GM19043 (cell line): ENCODE data around the gene RABL2A.
"Not testable (repeated sequence)": the region's sequence is repeated elsewhere in the genome, so short reads cannot be mapped to it uniquely, and the experiment has no call there.

ENCODE experiments used
- ATAC-seq: cut with Tn5 transposase; IDR thresholded peaks from one replicate; pipeline ENCODE4 v1.9.1; 2021; ENCODE audit warnings: low read depth; ENCODE audit not compliant: unreplicated experiment

RABL2A gene

DNA sequence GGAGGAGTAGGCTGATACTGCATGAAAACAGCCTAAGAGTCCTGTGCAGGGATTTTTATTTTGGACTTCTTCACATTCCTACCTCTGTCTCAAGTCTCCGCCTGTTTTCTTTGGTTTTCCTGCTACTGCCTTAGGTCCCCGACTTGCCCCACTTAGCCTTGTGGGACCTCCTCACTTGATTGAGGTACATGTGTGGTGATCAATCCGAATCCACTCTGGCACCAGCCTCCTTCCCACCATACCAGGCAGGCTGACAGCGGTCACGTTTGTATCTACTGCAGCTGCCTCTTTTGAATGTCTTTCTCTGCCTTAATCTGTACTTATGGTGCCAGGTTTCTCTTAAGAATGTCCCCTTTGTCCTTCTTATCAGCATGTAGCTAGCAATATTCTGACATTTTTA lies 22.4 kb upstream of the RABL2A start:
- not testable (repeated sequence) for ATAC-seq

DNA sequence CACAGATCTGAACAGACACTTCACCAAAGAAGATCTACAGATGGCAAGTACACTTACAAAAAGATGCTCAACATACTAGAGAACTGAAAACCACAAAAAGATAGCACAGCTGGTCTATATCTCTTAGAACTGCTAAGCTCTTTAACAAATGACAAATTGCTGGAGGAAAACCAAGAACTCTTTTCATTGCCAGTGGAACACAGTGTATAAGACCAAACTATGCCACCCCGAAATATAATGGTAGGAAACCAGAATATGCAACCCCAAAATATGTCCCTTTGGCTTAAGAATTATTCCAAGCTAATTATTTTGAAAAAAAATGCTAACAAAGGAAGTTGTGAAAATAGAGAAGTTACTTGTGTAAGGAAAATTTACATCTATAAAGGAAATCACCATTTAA lies 21.0 kb upstream of the RABL2A start:
- ATAC-seq, result not testable (repeated sequence)

DNA sequence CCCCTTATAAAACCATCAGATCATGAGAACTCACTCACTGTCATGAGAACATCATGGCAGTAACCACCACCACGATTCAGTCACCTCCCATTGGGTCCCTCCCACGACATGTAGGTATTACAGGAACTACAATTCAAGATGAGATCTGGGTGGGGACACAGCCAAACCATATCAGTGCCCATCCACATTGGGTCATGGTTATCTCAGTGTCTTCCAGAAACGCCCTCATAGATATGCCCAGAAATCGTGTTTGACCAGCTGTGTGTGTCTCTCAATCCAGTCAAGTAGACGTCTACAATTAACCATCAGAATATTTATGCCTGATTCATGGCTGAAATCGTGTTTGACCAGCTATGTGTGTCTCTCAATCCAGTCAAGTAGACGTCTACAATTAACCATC lies 17.2 kb upstream of the RABL2A start:
- not testable (repeated sequence) for ATAC-seq

DNA sequence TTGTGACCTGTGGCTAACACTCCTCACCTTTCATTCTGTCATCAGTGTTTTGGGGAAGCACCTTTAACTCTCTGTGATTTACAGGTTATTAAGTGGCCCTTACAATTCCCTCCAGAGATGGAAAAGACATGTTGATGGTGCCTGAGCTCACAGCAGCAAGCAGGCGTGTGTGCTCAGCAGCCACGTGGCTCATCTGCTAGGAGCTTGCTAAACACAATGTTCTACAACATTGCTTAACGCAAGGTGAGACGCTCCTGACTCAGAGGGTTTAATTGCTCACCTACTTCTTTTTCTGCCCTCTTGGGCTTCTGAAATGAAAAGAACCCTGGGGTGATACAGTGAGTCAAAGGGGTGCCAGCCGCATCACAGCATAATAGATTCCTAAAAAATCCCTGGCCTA lies 6.1 kb upstream of the RABL2A start:
- ATAC-seq, result not testable (repeated sequence)

DNA sequence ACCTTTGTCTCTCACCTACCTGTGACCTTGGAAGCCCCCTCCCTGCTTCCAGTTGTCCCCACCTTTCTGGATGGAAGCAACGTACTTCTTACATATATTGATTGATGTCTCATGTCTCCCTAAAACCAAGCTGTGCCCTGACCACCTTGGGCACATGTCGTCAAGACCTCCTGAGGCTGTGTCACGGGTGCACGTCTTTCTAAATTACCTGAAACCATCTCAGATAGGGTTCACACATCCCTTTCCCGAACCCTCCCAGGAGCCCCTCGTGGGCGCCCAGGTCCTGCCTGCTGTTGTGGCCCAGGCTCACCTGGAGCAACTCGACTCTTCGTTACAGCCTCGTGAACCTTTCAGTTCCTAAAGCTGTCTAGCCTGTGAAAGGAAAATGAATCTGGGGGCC lies 1.2 kb upstream of the RABL2A start:
- ATAC-seq, result not testable (repeated sequence)

DNA sequence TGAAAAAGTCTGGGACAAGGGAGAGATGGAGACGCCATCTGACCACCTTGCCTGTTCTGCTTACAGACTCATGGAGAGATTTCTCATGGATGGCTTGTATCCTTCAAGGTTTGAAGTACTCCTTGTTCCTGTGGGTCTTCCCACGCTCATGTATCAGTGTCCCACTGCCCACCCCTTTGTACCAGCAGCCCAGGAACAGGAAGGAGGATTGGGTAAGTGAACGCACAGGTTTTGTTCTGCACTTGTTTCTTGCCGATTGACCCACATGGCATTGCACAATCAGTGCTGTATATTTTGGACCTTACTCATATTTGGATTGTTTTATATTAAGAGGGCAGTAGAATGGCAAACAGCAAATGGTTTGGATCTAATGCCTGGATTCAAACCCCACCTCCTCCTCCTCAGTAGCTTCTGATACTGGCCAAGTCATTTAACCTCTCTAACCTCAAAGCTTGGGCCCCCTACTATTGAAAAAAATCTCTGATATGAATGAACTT lies 5.8 kb downstream of the RABL2A start:
- not testable (repeated sequence) for ATAC-seq

DNA sequence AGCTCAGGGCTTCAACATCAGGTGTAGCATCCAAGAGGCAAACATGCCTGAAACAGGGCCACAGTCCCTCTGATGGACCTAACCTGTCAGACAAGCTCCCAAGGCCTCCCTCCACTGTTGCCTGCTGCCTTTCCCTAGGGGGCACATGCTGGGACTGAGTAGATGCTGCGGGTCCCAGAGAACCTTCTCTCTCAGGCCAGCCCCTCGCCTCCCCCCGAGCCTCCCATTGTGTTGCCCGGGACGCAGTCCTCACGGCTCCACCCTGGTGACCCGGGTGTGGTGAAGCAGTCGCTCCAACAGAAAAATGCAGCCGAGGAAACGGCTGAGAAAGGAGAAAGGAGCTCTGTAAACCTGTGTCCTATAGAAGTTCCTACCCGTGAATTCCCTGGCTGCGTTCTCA lies 8.3 kb downstream of the RABL2A start:
- not testable (repeated sequence) for ATAC-seq

DNA sequence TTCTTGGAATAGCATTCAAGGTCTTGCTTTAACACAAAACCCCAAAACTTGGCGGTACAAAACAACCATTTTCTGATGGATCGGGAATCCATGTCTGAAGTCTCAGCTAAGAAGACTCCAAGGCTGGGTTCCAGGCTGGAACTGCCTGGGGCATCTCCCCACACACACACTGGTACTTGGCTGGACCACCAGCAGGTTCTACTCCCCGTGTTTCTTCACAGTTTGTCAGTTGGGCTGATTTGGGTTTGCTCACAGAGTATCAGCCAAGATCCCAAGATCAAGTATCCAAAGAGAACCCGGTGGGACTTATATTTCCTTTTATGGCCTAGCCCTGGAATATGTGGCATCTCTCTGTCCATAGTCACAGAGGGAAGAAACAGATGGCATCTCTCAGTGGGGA lies 9.2 kb downstream of the RABL2A start:
- ATAC-seq, result not testable (repeated sequence)

DNA sequence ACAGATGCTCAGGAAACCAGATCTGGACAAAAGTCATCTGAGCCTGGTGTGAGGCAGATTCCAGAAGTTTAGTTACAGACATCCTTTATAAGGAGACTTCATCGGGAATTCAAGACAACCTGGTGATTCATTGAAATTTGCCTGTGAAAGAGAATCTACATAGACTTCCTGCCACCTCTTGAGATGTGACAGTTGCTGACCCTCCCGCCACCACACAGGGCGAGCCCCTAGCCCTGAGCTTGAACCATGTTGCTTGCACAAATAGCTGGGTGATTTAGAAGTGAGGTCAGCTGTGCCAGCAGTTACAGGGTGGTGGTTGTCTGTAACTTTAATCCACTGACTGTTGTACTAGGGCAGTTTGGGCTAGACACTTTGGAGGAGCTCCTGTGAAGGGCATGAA lies 11.0 kb downstream of the RABL2A start:
- not testable (repeated sequence) for ATAC-seq

DNA sequence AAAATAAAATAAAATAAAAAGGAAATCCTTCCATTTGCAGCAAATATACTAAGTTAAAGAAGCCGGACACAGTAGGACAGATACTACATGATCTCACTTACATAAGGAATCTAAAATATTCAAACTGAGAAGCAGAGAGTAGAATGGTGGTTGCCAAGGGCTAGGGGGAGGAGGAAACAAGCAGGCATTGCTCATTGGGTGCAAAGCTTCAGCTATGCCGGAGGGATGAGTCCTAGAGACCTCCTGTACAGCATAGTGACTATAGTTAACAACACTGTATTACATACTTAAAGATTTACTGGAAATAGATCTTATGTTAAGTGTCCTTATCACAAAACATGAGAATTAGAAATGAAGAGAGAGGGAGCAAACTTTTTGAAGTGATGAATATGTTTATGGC lies 19.2 kb downstream of the RABL2A start:
- ATAC-seq, result not testable (repeated sequence)

DNA sequence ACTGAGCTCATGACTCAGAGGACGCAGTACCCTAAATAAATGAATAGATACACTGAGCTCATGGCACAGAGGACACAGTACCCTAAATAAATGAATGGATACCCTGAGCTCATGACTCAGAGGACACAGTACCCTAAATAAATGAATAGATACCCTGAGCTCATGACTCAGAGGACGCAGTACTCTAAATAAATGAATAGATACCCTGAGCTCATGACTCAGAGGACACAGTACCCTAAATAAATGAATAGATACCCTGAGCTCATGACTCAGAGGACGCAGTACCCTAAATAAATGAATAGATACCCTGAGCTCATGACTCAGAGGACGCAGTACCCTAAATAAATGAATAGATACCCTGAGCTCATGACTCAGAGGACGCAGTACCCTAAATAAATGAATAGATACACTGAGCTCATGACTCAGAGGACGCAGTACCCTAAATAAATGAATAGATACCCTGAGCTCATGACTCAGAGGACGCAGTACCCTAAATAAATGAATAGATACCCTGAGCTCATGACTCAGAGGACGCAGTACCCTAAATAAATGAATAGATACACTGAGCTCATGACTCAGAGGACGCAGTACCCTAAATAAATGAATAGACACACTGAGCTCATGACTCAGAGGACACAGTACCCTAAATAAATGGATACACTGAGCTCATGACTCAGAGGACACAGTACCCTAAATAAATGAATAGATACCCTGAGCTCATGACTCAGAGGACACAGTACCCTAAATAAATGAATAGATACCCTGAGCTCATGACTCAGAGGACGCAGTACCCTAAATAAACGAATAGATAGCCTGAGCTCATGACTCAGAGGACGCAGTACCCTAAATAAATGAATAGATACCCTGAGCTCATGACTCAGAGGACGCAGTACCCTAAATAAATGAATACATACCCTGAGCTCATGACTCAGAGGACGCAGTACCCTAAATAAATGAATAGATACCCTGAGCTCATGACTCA lies 24.1 kb downstream of the RABL2A start:
- ATAC-seq, result not testable (repeated sequence)

DNA sequence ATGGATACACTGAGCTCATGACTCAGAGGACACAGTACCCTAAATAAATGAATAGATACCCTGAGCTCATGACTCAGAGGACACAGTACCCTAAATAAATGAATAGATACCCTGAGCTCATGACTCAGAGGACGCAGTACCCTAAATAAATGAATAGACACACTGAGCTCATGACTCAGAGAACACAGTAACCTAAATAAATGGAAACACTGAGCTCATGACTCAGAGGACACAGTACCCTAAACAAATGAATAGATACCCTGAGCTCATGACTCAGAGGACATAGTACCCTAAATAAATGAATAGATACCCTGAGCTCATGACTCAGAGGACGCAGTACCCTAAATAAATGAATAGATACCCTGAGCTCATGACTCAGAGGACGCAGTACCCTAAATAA lies 25.5 kb downstream of the RABL2A start:
- ATAC-seq, result not testable (repeated sequence)

DNA sequence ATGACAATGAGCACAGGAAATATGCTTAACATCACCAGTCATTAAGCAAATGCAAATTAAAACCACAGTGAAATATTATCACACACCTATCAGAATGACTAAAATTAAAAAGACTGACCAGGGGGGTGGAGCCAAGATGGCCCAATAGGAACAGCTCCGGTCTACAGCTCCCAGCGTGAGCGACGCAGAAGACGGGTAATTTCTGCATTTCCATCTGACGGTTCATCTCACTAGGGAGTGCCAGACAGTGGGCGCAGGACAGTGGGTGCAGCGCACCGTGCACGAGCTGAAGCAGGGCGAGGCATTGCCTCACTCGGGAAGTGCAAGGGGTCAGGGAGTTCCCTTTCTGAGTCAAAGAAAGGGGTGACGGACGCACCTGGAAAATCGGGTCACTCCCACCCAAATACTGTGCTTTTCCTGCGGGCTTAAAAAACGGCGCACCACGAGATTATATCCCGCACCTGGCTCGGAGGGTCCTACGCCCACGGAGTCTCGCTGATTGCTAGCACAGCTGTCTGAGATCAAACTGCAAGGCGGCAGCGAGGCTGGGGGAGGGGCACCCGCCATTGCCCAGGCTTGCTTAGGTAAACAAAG lies 29.1 kb downstream of the RABL2A start:
- ATAC-seq, result not testable (repeated sequence)

DNA sequence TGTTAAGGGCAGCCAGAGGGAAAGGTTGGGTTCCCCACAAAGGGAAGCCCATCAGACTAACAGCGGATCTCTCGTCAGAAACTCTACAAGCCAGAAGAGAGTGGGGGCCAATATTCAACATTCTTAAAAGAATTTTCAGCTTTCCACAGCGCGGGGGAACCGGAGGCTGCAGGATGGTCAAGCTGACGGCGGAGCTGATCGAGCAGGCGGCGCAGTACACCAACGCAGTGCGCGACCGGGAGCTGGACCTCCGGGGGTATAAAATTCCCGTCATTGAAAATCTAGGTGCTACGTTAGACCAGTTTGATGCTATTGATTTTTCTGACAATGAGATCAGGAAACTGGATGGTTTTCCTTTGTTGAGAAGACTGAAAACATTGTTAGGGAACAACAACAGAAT lies 30.7 kb downstream of the RABL2A start:
- ATAC-seq, result not testable (repeated sequence)

DNA sequence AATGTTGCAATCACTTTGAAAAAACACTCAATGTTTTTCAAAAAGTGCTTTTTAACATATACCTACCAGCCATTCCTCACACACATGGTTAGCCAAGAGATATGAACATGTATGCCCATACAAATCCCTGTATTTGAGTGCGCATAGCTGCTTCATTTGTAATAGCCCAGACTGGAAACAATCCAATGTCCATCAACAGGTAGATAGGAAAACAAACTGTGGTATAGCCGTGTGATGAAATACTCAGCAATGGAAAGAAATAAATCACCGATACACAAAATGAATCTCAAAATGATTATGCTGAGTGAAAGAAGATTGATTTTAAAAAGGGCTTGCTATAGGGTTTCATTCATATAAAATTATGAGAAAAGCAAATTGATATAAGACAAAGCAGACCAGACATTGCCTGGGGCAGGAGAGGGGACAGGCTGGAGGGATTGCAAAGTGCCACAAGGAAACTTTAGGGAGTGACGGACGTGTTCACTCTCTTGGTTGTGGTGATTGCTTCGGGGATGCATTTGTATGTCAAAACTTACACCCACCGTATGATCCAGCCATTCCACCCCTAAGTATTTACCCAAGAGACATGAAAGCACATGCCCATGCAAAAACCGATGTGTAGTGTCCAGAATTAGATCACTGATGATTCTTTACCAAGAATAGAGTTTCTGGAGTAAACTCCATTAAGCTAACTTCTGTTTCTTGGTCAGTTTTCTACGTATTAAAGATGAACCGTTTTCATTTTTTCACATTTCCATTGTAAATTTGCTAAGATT lies 36.4 kb downstream of the RABL2A start:
- ATAC-seq, result not testable (repeated sequence)

DNA sequence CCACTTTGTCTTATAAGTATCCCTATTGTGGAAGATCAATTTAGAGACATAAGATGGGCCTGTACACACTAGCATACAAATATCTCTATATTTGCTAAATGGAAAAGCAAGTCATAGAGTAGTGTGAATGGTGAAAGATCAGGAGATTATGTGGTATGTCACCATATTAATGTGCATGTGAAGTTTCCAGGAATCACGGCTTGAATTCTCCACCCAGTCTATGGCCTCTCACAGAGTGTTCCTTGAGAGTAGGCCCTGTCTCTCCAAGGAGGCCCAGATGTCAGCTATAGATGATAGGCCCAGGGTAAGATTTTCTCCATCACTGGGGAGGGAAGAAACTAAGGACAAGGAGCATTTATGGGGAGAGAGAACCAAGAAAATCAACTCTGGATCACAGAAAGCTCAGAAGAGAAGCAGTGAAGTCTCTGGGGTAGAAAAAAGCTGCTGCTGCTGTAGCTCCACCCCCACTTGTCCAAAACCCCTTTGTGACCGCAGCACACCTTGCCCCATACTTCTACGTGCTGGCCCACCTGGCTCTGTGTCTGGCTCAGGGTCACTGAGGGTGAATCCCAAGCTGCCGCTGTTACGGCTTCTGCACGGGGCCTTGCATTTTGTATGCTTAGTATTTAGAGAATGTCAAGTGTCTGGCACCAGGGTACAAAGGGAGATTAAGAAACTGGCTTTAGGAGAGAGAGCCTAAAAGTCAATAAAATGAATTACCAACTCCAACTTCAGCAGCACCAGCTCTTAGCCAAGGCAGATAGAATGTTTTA lies 37.9 kb downstream of the RABL2A start:
- not testable (repeated sequence) for ATAC-seq

DNA sequence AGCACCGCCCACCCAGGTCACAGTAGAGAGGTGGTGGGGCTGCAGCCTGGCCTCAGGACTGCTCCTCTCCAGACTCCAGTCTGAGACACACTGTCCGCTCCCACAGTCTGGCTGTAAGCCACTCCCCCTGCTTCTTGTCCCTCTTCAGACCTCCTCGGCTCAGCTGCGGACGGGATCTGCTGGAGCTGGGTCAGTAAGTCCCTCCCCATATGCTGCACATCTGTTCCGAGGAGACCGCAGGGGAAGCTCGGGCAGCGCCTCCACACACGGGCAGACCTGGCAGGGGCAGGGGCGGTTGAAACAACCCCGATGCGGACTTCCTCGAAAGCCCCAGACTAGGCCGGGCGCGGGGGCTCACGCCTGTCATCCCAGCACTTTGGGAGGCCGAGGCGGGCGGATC lies 41.9 kb downstream of the RABL2A start:
- ATAC-seq, result not testable (repeated sequence)

DNA sequence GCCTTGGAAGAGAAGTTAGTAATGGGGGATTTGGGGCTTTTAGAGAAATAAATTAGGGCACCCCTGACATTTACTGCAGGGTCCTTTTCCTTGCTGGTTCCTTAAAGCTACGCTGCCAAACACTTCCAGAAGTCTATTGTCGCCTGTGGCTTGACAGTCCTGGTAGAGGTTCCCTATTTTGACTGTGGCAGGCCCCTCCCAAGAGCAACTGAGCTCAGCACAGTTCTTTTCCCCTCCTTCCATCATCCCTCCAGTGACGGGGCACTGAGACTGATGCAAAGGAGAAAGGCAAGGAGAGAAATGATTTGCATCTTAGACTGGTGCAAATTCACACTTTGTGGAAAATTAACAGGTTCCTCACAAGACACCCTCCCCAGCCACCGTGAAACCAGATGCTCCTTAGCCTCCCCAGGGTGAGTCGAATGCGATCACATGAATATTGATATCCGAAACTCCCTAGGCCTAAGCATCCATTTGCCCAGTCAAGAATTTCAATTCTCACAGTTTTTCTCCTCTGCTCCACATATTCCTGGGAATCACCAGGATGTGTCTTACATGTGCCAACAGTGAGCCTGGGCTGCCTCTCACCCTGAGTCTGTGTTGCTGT lies 45.4 kb downstream of the RABL2A start:
- ATAC-seq, result no peak

DNA sequence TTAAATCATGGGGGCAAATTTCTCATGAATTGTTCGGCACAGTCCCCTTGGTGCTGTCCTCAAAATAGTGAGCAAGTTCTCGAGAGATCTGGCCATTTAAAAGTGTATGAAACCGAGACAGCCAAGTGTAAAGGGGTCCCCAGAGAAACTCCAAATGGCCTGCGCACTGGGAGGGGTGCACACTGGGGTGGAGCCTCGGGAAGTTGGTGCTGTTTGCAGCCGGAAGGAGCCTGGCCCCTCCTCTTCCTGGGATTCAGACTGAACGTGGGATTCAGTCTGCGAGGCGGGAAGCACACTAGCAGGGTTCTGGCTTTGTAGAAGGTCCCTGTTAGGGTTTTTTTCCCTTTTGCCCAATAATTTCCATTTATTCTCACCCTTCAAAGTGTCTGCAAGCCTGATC lies 48.8 kb downstream of the RABL2A start:
- no peak for ATAC-seq
